Liver (tissue), 3 donors: Measurements from ENCODE around the gene METTL21A.

ENCODE experiments used
- MAX ChIP-seq: IDR thresholded peaks from 2 replicates; pipeline ENCODE4 v1.6.1; 2016; ENCODE audit warnings: antibody characterized with exemption
- SP1 ChIP-seq: IDR thresholded peaks from 2 replicates; pipeline ENCODE4 v1.6.1; 2018; ENCODE audit warnings: antibody characterized with exemption, mild to moderate bottlenecking
- TAF1 ChIP-seq: conservative IDR thresholded peaks from 2 replicates; pipeline ENCODE4 v1.6.1; 2016; ENCODE audit warnings: antibody characterized with exemption, mild to moderate bottlenecking
- YY1 ChIP-seq: IDR thresholded peaks from 2 replicates; pipeline ENCODE4 v1.6.1; 2016; ENCODE audit warnings: antibody characterized with exemption, mild to moderate bottlenecking
- ZBTB33 ChIP-seq: IDR thresholded peaks from 2 replicates; pipeline ENCODE4 v1.6.1; 2016; ENCODE audit warnings: antibody characterized with exemption
- TF ChIP-seq, protein P1 (sequence below): fragments of 150-350 bp; IDR thresholded peaks from 2 replicates; pipeline ENCODE4 v1.5.1; 2017; ENCODE audit warnings: improper control_type of control experiment, low read depth, low read length; ENCODE audit not compliant: missing input control
- TF ChIP-seq, protein P2 (sequence below): IDR thresholded peaks from 2 replicates; pipeline ENCODE4 v1.6.1; 2016; ENCODE audit warnings: antibody characterized with exemption, mild to moderate bottlenecking
- donor health status: healthy.
- donor health status: healthy.

GRCh38 chr2:207633686-207634085 is 8.5 kb upstream of the METTL21A start:
- TF ChIP-seq, protein P1, sequence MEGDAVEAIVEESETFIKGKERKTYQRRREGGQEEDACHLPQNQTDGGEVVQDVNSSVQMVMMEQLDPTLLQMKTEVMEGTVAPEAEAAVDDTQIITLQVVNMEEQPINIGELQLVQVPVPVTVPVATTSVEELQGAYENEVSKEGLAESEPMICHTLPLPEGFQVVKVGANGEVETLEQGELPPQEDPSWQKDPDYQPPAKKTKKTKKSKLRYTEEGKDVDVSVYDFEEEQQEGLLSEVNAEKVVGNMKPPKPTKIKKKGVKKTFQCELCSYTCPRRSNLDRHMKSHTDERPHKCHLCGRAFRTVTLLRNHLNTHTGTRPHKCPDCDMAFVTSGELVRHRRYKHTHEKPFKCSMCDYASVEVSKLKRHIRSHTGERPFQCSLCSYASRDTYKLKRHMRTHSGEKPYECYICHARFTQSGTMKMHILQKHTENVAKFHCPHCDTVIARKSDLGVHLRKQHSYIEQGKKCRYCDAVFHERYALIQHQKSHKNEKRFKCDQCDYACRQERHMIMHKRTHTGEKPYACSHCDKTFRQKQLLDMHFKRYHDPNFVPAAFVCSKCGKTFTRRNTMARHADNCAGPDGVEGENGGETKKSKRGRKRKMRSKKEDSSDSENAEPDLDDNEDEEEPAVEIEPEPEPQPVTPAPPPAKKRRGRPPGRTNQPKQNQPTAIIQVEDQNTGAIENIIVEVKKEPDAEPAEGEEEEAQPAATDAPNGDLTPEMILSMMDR: no peak
- no peak for TF ChIP-seq TAF1
- no peak for TF ChIP-seq MAX
- TF ChIP-seq SP1: no peak
- no peak for TF ChIP-seq ZBTB33
- TF ChIP-seq, protein P2, sequence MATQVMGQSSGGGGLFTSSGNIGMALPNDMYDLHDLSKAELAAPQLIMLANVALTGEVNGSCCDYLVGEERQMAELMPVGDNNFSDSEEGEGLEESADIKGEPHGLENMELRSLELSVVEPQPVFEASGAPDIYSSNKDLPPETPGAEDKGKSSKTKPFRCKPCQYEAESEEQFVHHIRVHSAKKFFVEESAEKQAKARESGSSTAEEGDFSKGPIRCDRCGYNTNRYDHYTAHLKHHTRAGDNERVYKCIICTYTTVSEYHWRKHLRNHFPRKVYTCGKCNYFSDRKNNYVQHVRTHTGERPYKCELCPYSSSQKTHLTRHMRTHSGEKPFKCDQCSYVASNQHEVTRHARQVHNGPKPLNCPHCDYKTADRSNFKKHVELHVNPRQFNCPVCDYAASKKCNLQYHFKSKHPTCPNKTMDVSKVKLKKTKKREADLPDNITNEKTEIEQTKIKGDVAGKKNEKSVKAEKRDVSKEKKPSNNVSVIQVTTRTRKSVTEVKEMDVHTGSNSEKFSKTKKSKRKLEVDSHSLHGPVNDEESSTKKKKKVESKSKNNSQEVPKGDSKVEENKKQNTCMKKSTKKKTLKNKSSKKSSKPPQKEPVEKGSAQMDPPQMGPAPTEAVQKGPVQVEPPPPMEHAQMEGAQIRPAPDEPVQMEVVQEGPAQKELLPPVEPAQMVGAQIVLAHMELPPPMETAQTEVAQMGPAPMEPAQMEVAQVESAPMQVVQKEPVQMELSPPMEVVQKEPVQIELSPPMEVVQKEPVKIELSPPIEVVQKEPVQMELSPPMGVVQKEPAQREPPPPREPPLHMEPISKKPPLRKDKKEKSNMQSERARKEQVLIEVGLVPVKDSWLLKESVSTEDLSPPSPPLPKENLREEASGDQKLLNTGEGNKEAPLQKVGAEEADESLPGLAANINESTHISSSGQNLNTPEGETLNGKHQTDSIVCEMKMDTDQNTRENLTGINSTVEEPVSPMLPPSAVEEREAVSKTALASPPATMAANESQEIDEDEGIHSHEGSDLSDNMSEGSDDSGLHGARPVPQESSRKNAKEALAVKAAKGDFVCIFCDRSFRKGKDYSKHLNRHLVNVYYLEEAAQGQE: no peak
- TF ChIP-seq YY1: no peak
